Panc1 (cell line): ENCODE results near the gene CACNA1D. TPM values are rescaled to one million over a fixed set of nuclear protein-coding genes. Genes with fewer than 3 reads are reported as not detected.

Source experiments
- ATAC-seq: fragments of 200-7000 bp; cut with Tn5 transposase; 2 replicates; pipeline ENCODE4 v1.9.1; 2020; ENCODE audit warnings: mild to moderate bottlenecking, moderate library complexity
- BruUV-seq: library from RNA; stranded (reverse); fragments of 400-500 nt; replicated peaks from 2 replicates; lab custom pipeline; 2021; lab: Mats Ljungman, UMichigan
- CTCF ChIA-PET: fragments of 300-600 bp; sonication (Branson Sonifier 250); formaldehyde crosslinking; loops from one replicate; lab custom pipeline; 2022; ENCODE audit warnings: antibody characterized with exemption; lab: Charles Lee
- POLR2A ChIA-PET: fragments of 300-600 bp; sonication (Branson Sonifier 250); formaldehyde crosslinking; loops from one replicate; lab custom pipeline; 2022; ENCODE audit warnings: antibody characterized with exemption; lab: Charles Lee
- DNase-seq: peaks from one replicate; pipeline ENCODE4 v3.0.0-alpha.2; 2010; ENCODE audit warnings: low read depth, low spot score
- H3K27ac ChIP-seq: 2 replicates; pipeline ENCODE4 v1.5.1; 2011; ENCODE audit warnings: mild to moderate bottlenecking, low read length, inconsistent platforms
- H3K27me3 ChIP-seq: fragments of 200-500 bp; sonication (Bioruptor generic); 2 replicates; pipeline ENCODE4 v1.6.0; 2014; ENCODE audit warnings: low read length, inconsistent platforms; ENCODE audit not compliant: control insufficient read depth, insufficient read depth
- H3K36me3 ChIP-seq: fragments of 200-500 bp; sonication (Bioruptor generic); 2 replicates; pipeline ENCODE4 v1.5.1; 2014; ENCODE audit warnings: inconsistent platforms, mild to moderate bottlenecking, low read length, moderate library complexity; ENCODE audit not compliant: control insufficient read depth, insufficient read depth
- H3K4me1 ChIP-seq: 2 replicates; pipeline ENCODE4 v1.5.1; 2011; ENCODE audit warnings: inconsistent platforms, mild to moderate bottlenecking, low read length, moderate library complexity; ENCODE audit not compliant: control insufficient read depth, insufficient read depth
- H3K4me3 ChIP-seq, 2 experiments: 2 replicates each; pipeline ENCODE4 v1.5.1; 2011 to 2012; ENCODE audit warnings: low read depth in 2 of 2, low read length in 2 of 2, mild to moderate bottlenecking in 2 of 2, inconsistent platforms in 1 of 2, moderate library complexity in 1 of 2
- H3K9me3 ChIP-seq: fragments of 200-500 bp; sonication (Bioruptor generic); 2 replicates; pipeline ENCODE4 v1.5.1; 2014; ENCODE audit warnings: low read depth, mild to moderate bottlenecking, inconsistent platforms, low read length, moderate library complexity; ENCODE audit not compliant: control insufficient read depth, insufficient read depth
- POLR2AphosphoS5 ChIP-seq: IDR thresholded peaks from 2 replicates; pipeline ENCODE4 v1.6.1; 2012; ENCODE audit warnings: mild to moderate bottlenecking, low read depth, low read length, moderate library complexity
- SIN3A ChIP-seq: IDR thresholded peaks from 2 replicates; pipeline ENCODE4 v1.6.1; 2012; ENCODE audit warnings: low read depth, mild to moderate bottlenecking, low read length, moderate library complexity, borderline replicate concordance; ENCODE audit not compliant: insufficient read depth
- TCF7L2 ChIP-seq: IDR thresholded peaks from 2 replicates; pipeline ENCODE4 v1.6.1; 2011; ENCODE audit warnings: mild to moderate bottlenecking, low read depth, low read length, inconsistent platforms
- in situ Hi-C: cut with HindIII; loops from 2 replicates; pipeline ENCODE4 v1.10.0; 2016; ENCODE audit warnings: low sequenced_read_pairs, low pct_unique_long_range_greater_than_20kb
- intact Hi-C: fragments of 100-400 bp; cut with micrococcal nuclease; formaldehyde crosslinking; loops from one replicate; pipeline ENCODE4 v1.10.0; 2022; ENCODE audit not compliant: unreplicated experiment
- total RNA-seq: library from RNA; stranded (reverse); gene quantifications from one replicate; pipeline ENCODE4 v1.2.1, GENCODE V29; 2021; ENCODE audit not compliant: unreplicated experiment
- TF ChIP-seq, protein P1 (sequence below): fragments of 450-650 bp; IDR thresholded peaks from 2 replicates; pipeline ENCODE4 v1.5.1; 2017; ENCODE audit warnings: mild to moderate bottlenecking
- TF ChIP-seq, protein P2 (sequence below), 2 experiments: IDR thresholded peaks; 2 replicates each; pipeline ENCODE4 v1.6.1; 2011 to 2012; ENCODE audit warnings: low read depth in 2 of 2, control low read depth in 1 of 2, low read length in 1 of 2, mild to moderate bottlenecking in 1 of 2, moderate library complexity in 1 of 2; ENCODE audit not compliant: insufficient read depth in 1 of 2

The CACNA1D gene
- total RNA-seq, 1 experiment from 2014 or later: 23.0 TPM

DNA sequence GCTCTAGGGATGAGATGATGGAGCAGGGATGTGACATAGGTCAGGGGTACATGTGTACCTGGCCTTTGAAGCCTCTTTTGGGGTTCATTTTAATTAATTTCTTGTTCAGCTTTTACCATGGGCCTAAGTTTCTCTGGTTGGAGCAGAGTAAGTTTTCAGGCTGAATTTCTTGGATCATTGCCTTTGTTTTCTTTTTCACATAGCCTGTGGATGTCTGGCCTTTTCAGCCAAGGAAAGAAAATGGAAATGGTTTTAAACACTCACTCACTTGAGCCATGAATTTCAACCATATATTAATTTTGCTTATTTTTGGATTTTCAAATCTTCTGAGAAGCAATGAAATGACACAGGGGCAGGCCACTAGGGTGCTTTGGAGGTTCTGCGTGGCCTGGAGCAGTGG is 30.2 kb downstream of the CACNA1D start:
- in situ Hi-C loops (no loop called here), intact Hi-C loops (no loop called here)
- ChIA-PET CTCF (no interaction called here), POLR2A (no interaction called here)
- Histone ChIP-seq H3K27me3 (no peaks in the 10 kb centered on the region), H3K4me3 (no peak overlapping the region), H3K27ac (peak overlapping the region; percentile 54; the same call in 1 of the 2 replicates), H3K4me1 (peaks cover 15% of the 10 kb centered on the region; the same call in 1 of the 2 replicates), H3K36me3 (no peaks in the 10 kb centered on the region), H3K9me3 (no peaks in the 10 kb centered on the region)
- ATAC-seq (no peak), DNase-seq (no peak)
- TF ChIP-seq, protein P1, sequence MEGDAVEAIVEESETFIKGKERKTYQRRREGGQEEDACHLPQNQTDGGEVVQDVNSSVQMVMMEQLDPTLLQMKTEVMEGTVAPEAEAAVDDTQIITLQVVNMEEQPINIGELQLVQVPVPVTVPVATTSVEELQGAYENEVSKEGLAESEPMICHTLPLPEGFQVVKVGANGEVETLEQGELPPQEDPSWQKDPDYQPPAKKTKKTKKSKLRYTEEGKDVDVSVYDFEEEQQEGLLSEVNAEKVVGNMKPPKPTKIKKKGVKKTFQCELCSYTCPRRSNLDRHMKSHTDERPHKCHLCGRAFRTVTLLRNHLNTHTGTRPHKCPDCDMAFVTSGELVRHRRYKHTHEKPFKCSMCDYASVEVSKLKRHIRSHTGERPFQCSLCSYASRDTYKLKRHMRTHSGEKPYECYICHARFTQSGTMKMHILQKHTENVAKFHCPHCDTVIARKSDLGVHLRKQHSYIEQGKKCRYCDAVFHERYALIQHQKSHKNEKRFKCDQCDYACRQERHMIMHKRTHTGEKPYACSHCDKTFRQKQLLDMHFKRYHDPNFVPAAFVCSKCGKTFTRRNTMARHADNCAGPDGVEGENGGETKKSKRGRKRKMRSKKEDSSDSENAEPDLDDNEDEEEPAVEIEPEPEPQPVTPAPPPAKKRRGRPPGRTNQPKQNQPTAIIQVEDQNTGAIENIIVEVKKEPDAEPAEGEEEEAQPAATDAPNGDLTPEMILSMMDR: no peak
- TF ChIP-seq TCF7L2 (no peak), POLR2AphosphoS5 (no peak), SIN3A (no peak)
- TF ChIP-seq, protein P2, sequence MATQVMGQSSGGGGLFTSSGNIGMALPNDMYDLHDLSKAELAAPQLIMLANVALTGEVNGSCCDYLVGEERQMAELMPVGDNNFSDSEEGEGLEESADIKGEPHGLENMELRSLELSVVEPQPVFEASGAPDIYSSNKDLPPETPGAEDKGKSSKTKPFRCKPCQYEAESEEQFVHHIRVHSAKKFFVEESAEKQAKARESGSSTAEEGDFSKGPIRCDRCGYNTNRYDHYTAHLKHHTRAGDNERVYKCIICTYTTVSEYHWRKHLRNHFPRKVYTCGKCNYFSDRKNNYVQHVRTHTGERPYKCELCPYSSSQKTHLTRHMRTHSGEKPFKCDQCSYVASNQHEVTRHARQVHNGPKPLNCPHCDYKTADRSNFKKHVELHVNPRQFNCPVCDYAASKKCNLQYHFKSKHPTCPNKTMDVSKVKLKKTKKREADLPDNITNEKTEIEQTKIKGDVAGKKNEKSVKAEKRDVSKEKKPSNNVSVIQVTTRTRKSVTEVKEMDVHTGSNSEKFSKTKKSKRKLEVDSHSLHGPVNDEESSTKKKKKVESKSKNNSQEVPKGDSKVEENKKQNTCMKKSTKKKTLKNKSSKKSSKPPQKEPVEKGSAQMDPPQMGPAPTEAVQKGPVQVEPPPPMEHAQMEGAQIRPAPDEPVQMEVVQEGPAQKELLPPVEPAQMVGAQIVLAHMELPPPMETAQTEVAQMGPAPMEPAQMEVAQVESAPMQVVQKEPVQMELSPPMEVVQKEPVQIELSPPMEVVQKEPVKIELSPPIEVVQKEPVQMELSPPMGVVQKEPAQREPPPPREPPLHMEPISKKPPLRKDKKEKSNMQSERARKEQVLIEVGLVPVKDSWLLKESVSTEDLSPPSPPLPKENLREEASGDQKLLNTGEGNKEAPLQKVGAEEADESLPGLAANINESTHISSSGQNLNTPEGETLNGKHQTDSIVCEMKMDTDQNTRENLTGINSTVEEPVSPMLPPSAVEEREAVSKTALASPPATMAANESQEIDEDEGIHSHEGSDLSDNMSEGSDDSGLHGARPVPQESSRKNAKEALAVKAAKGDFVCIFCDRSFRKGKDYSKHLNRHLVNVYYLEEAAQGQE (IDR thresholded peaks at IDR 0.05; ENCODE audit: insufficient read depth in 1 of 2, low read depth in 2 of 2, low read length in 1 of 2): no peak
- BruUV-seq: no TSS peak

DNA sequence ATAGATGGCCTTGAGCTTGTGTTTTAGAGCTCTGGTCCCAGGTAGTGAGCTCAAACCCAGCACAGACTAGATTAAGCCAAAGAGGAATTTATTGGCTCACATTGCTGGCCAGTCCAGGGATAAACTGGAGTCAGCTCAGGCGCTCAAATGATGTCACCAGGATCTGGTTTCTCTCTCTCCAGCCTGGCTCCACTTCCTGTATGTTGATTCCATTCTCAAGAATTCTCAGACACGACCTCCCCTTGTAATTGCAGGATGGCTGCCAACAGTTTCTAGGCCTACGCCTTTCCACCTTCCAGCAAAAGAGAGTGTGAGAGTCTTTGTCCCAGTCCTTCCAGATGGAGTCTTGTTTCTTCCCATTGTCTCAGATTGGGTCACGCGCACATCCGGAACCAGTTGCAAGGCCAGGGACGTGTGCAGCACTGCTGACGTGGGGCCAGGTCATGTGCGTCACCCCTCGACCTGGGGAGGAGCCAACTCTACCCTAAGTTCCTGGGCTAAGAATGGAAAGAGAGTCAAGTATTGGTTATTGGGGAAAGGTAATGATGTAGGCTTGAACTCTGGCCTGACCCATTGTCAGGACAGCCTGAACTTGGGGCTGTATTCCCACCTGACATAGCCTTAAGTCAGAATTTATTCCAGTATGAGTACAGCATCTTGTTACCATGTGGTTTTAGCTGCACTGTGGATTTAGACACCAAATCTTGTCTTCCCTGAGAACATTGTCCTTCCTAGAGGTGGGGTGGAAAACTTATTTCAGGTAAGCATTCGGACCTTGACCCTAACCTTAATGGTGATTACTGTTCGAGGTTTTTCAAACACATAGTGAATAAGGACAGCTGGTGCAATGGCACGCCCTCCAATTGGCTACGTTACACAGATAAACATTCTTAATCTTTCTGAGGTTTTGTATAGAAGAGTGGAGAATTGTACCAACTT is 31.6 kb downstream of the CACNA1D start:
- H3K27me3 ChIP-seq: no peaks in the 10 kb centered on the region
- H3K4me1 ChIP-seq: peaks cover 8% of the 10 kb centered on the region; the same call in 1 of the 2 replicates
- H3K36me3 ChIP-seq: no peaks in the 10 kb centered on the region
- BruUV-seq: no TSS peak
- in situ Hi-C loops (no loop called here), intact Hi-C loops (no loop called here)
- no peak for TF ChIP-seq SIN3A
- TF ChIP-seq, protein P1: no peak
- no peak for TF ChIP-seq POLR2AphosphoS5
- TF ChIP-seq, protein P2 (IDR thresholded peaks at IDR 0.05; ENCODE audit: insufficient read depth in 1 of 2, low read depth in 2 of 2, low read length in 1 of 2): no peak
- no peak for TF ChIP-seq TCF7L2
- CTCF ChIA-PET: no interaction called here
- H3K4me3 ChIP-seq: no peak overlapping the region
- DNase-seq: no peak
- POLR2A ChIA-PET: no interaction called here
- no peak for ATAC-seq
- no peak overlapping the region for H3K27ac ChIP-seq
- H3K9me3 ChIP-seq: no peaks in the 10 kb centered on the region
